SK-MEL-5 (cell line): ENCODE data around the gene ABL2. TPM values are rescaled to one million over a fixed set of nuclear protein-coding genes. Genes with fewer than 3 reads are reported as not detected.
A peak's percentile ranks its signal among the peaks of the same experiment; 100 is the strongest.
"Not testable (repeated sequence)": the region's sequence is repeated elsewhere in the genome, so short reads cannot be mapped to it uniquely, and the experiment has no call there.

Source experiments
- DNase-seq: peaks from one replicate; pipeline ENCODE4 v3.0.0-alpha.2; 2016; ENCODE audit warnings: low read depth, low spot score
- in situ Hi-C: cut with HindIII; loops from 2 replicates; pipeline ENCODE4 v1.10.0; 2016; ENCODE audit warnings: low sequenced_read_pairs, high pct_unique_total_duplicates, low pct_unique_long_range_greater_than_20kb
- total RNA-seq: library from RNA; depleted of rRNA; stranded (reverse); fragments of >200 nt; shearing (Covaris generic); gene quantifications from 2 replicates; pipeline ENCODE4 v1.2.3, GENCODE V29; 2014

The ABL2 gene
- total RNA-seq, 1 experiment from 2014 or later: 61.3 TPM

- in situ Hi-C loops: no loop called here
- DNase-seq: no peak
Observed at GRCh38 chr1:179153217-179153616, 76.3 kb downstream of the ABL2 start.

- no peak for DNase-seq
- in situ Hi-C loops: no loop called here
Observed at GRCh38 chr1:179151908-179152682, 77.4 kb downstream of the ABL2 start.

GRCh38 chr1:179146911-179147310 is 82.6 kb downstream of the ABL2 start:
- in situ Hi-C loops: no loop called here
- DNase-seq: no peak

- in situ Hi-C loops: no loop called here
- peak; percentile 84 for DNase-seq
Observed at GRCh38 chr1:179146476-179146875, 83.0 kb downstream of the ABL2 start.

- no peak for DNase-seq
Observed at GRCh38 chr1:179145521-179145920, 84.0 kb downstream of the ABL2 start.

GRCh38 chr1:179144626-179145025 is 84.9 kb downstream of the ABL2 start:
- in situ Hi-C loops: no loop called here
- DNase-seq: no peak

More at GRCh38 chr1:179145521-179145920, 84.0 kb downstream of the ABL2 start:
- in situ Hi-C loops: no loop called here

- in situ Hi-C loops: no loop called here
- DNase-seq: peak; percentile 71
Observed at GRCh38 chr1:179143322-179143721, 86.2 kb downstream of the ABL2 start.

GRCh38 chr1:179142889-179143299 is 86.6 kb downstream of the ABL2 start:
- in situ Hi-C loops: no loop called here
- DNase-seq: peak; percentile 98

GRCh38 chr1:179141592-179142251 is 87.8 kb downstream of the ABL2 start:
- in situ Hi-C loops: no loop called here

GRCh38 chr1:179138755-179139154 is 90.7 kb downstream of the ABL2 start:
- in situ Hi-C loops, DNase-seq: not testable (repeated sequence)

More at GRCh38 chr1:179141592-179142251, 87.8 kb downstream of the ABL2 start:
- DNase-seq: peak; percentile 53

- in situ Hi-C loops: no loop called here
Observed at GRCh38 chr1:179137617-179138255, 91.7 kb downstream of the ABL2 start.

GRCh38 chr1:179135707-179136106 is 93.8 kb downstream of the ABL2 start:
- in situ Hi-C loops, DNase-seq: not testable (repeated sequence)

More at GRCh38 chr1:179137617-179138255, 91.7 kb downstream of the ABL2 start:
- DNase-seq: no peak

GRCh38 chr1:179135168-179135567 is 94.3 kb downstream of the ABL2 start:
- DNase-seq, in situ Hi-C loops: not testable (repeated sequence)

- in situ Hi-C loops: no loop called here
- peak; percentile 22 for DNase-seq
Observed at GRCh38 chr1:179129702-179130473, 99.6 kb downstream of the ABL2 start.

- no peak for DNase-seq
- in situ Hi-C loops: no loop called here
Observed at GRCh38 chr1:179128520-179128919, 101.0 kb downstream of the ABL2 start.

- DNase-seq: no peak
- in situ Hi-C loops: no loop called here
Observed at GRCh38 chr1:179127163-179127895, 102.1 kb downstream of the ABL2 start.
